Mucosa of stomach (tissue), 1 donor: Measurements from ENCODE around the gene TMCO1.

Source experiments
- H3K27me3 ChIP-seq: one replicate; pipeline ENCODE4 v1.7.0; 2013; ENCODE audit warnings: mild to moderate bottlenecking, low read length; ENCODE audit not compliant: control insufficient read depth, insufficient read depth
- H3K36me3 ChIP-seq: one replicate; pipeline ENCODE4 v1.7.0; 2013; ENCODE audit warnings: low read length; ENCODE audit not compliant: control insufficient read depth, insufficient read depth
- H3K4me1 ChIP-seq: one replicate; pipeline ENCODE4 v1.7.0; 2013; ENCODE audit warnings: mild to moderate bottlenecking, low read length; ENCODE audit not compliant: control insufficient read depth, insufficient read depth
- H3K4me3 ChIP-seq: one replicate; pipeline ENCODE4 v1.7.0; 2013; ENCODE audit warnings: low read length
- H3K9ac ChIP-seq: one replicate; pipeline ENCODE4 v1.7.0; 2013; ENCODE audit warnings: mild to moderate bottlenecking, low read length, moderate library complexity
- H3K9me3 ChIP-seq: one replicate; pipeline ENCODE4 v1.7.0; 2013; ENCODE audit warnings: mild to moderate bottlenecking, low read length, moderate library complexity; ENCODE audit not compliant: control insufficient read depth
- donor health status: Pancreatic carcinoma.

TMCO1 gene

GRCh38 chr1:165679282-165680036, 89.2 kb downstream of the TMCO1 start:
- H3K9ac ChIP-seq: no peak overlapping the region
- H3K4me3 ChIP-seq: no peak overlapping the region
- peaks cover 4% of the 10 kb centered on the region for H3K36me3 ChIP-seq
- H3K27me3 ChIP-seq: no peaks in the 10 kb centered on the region
- no peaks in the 10 kb centered on the region for H3K9me3 ChIP-seq
- no peaks in the 10 kb centered on the region for H3K4me1 ChIP-seq

GRCh38 chr1:165678509-165678908, 90.2 kb downstream of the TMCO1 start:
- H3K4me3 ChIP-seq: no peak overlapping the region
- peaks cover 4% of the 10 kb centered on the region for H3K36me3 ChIP-seq
- H3K9ac ChIP-seq: no peak overlapping the region
- H3K4me1 ChIP-seq: no peaks in the 10 kb centered on the region
- no peaks in the 10 kb centered on the region for H3K9me3 ChIP-seq
- H3K27me3 ChIP-seq: no peaks in the 10 kb centered on the region
